B cell (primary cell): ENCODE data around the gene SFRP4. TPM values are rescaled to one million over a fixed set of nuclear protein-coding genes. Genes with fewer than 3 reads are reported as not detected.

ENCODE experiments used
- ATAC-seq: fragments of 200-7000 bp; cut with Tn5 transposase; one replicate; pipeline ENCODE4 v1.10.0; 2021; ENCODE audit warnings: low read depth, mild to moderate bottlenecking, moderate number of reproducible peaks, moderate library complexity
- CTCF ChIA-PET: fragments of 350-600 bp; sonication (Branson Sonifier 250); formaldehyde crosslinking; loops from one replicate; lab custom pipeline; 2021; ENCODE audit warnings: antibody characterized with exemption, inconsistent platforms; lab: Charles Lee
- POLR2A ChIA-PET: fragments of 350-600 bp; sonication (Branson Sonifier 250); formaldehyde crosslinking; loops from one replicate; lab custom pipeline; 2021; ENCODE audit warnings: antibody characterized with exemption; lab: Charles Lee
- DNase-seq: peaks from one replicate; pipeline ENCODE4 v3.0.0; 2013
- H2AFZ ChIP-seq: 2 replicates; pipeline ENCODE4 v1.6.1; 2012; ENCODE audit warnings: mild to moderate bottlenecking, low read depth, low read length; ENCODE audit not compliant: insufficient read depth, poor library complexity, severe bottlenecking
- H3K27ac ChIP-seq, 2 donors: 1 replicate in 1 of 2; 2 replicates in 1 of 2; pipeline ENCODE4 v1.5.1; 2012 to 2013; ENCODE audit warnings: low read length in 2 of 2, mild to moderate bottlenecking in 2 of 2, moderate library complexity in 1 of 2
- H3K27me3 ChIP-seq, 4 experiments: fragments of 200-600 bp in 1 of 4; sonication (generic) in 1 of 4; replicated peaks in 1 of 4; 1 replicate in 2 of 4; 2 replicates in 2 of 4; pipeline versions ENCODE4 v1.6.1 to v1.7.0; 2013 to 2016; ENCODE audit warnings: low read length in 3 of 4, mild to moderate bottlenecking in 2 of 4, mixed read lengths in 1 of 4, moderate library complexity in 1 of 4; ENCODE audit not compliant: insufficient read depth in 4 of 4, control insufficient read depth in 3 of 4; ENCODE audit errors: control extremely low read depth in 1 of 4
- H3K36me3 ChIP-seq, 2 experiments: replicated peaks in 1 of 2; 1 replicate in 1 of 2; 2 replicates in 1 of 2; pipeline versions ENCODE4 v1.6.1 to v1.7.1; 2013; ENCODE audit warnings: low read length in 1 of 2; ENCODE audit not compliant: insufficient read depth in 2 of 2, control insufficient read depth in 1 of 2; ENCODE audit errors: control extremely low read depth in 1 of 2, extremely low read depth in 1 of 2
- H3K4me1 ChIP-seq, 2 donors: fragments of 200-600 bp in 1 of 2; sonication (generic) in 1 of 2; 1 replicate in 1 of 2; 2 replicates in 1 of 2; pipeline versions ENCODE4 v1.5.1 to v1.6.1; 2013 to 2017; ENCODE audit warnings: low read length in 2 of 2; ENCODE audit not compliant: control insufficient read depth in 2 of 2, insufficient read depth in 2 of 2
- H3K4me2 ChIP-seq: replicated peaks from 2 replicates; pipeline ENCODE3; 2012; ENCODE audit warnings: mild to moderate bottlenecking, low read depth, low read length; ENCODE audit not compliant: poor library complexity, severe bottlenecking
- H3K4me3 ChIP-seq, 5 experiments: fragments of 200-600 bp in 1 of 5; sonication (generic) in 1 of 5; 1 replicate in 3 of 5; 2 replicates in 2 of 5; pipeline versions ENCODE4 v1.5.1 to v1.7.0; 2011 to 2016; ENCODE audit warnings: low read length in 4 of 5, mild to moderate bottlenecking in 4 of 5, low read depth in 2 of 5, control low read depth in 1 of 5, moderate library complexity in 1 of 5; ENCODE audit not compliant: insufficient read depth in 1 of 5; ENCODE audit errors: control extremely low read depth in 1 of 5, extremely low read depth in 1 of 5
- H3K79me2 ChIP-seq: fragments of 200-600 bp; sonication (generic); one replicate; pipeline ENCODE4 v1.6.0; 2016; ENCODE audit warnings: low read length; ENCODE audit not compliant: control insufficient read depth, insufficient read depth
- H3K9ac ChIP-seq: fragments of 200-600 bp; sonication (generic); 2 replicates; pipeline ENCODE4 v1.6.1; 2017; ENCODE audit warnings: mild to moderate bottlenecking, low read length, moderate library complexity
- H3K9me3 ChIP-seq, 3 donors: one replicate each; pipeline versions ENCODE4 v1.6.1 to v1.7.1; 2013; ENCODE audit warnings: low read length in 2 of 3; ENCODE audit not compliant: control insufficient read depth in 2 of 3, insufficient read depth in 1 of 3; ENCODE audit errors: control extremely low read depth in 1 of 3
- H4K20me1 ChIP-seq: 2 replicates; pipeline ENCODE4 v1.6.0; 2012; ENCODE audit warnings: mild to moderate bottlenecking, low read length; ENCODE audit not compliant: insufficient read depth, control insufficient read depth, poor library complexity, severe bottlenecking
- H3K27ac Mint-ChIP-seq: one replicate; pipeline ENCODE4 v1.8.0; 2021; ENCODE audit warnings: mixed read lengths
- H3K27me3 Mint-ChIP-seq: one replicate; pipeline ENCODE4 v1.8.0; 2021; ENCODE audit warnings: mixed read lengths
- H3K4me1 Mint-ChIP-seq: one replicate; pipeline ENCODE4 v1.8.0; 2021; ENCODE audit warnings: mixed read lengths
- H3K4me3 Mint-ChIP-seq: one replicate; pipeline ENCODE4 v1.8.0; 2021; ENCODE audit warnings: mixed read lengths
- H3K9me3 Mint-ChIP-seq: one replicate; pipeline ENCODE4 v1.8.0; 2022; ENCODE audit warnings: mixed read lengths; ENCODE audit not compliant: insufficient read depth
- CTCF ChIP-seq: fragments of 200-600 bp; IDR thresholded peaks from one replicate; pipeline ENCODE4 v1.8.0; 2022; ENCODE audit warnings: antibody characterized with exemption, mild to moderate bottlenecking
- EZH2 ChIP-seq: IDR thresholded peaks from 2 replicates; pipeline ENCODE4 v1.6.1; 2012; ENCODE audit warnings: borderline replicate concordance, low read depth, mild to moderate bottlenecking, moderate library complexity, low read length; ENCODE audit not compliant: insufficient read depth, poor library complexity, severe bottlenecking
- WGBS: methylation state at CpG from one replicate; pipeline ENCODE4 v1.1.5; 2013; ENCODE audit warnings: missing lambda C conversion rate; ENCODE audit not compliant: insufficient coverage; 5-methylcytosine and 5-hydroxymethylcytosine counted together
- intact Hi-C: fragments of 100-400 bp; cut with micrococcal nuclease; formaldehyde crosslinking; loops from one replicate; pipeline ENCODE4 v1.10.0; 2022
- polyA plus RNA-seq: library from polyadenylated mRNA; depleted of rRNA; stranded (reverse); fragments of >200 nt; gene quantifications from 2 replicates; pipeline ENCODE4 v1.2.3, GENCODE V29; 2012
- total RNA-seq, 2 donors: library from RNA; stranded (reverse); fragments of 120-200 nt in 1 of 2; gene quantifications; 1 replicate in 1 of 2; 2 replicates in 1 of 2; pipeline versions ENCODE4 v1.2.3 to v1.2.4, GENCODE V29; 2013 to 2022

SFRP4 gene
- total and polyA plus RNA-seq, 2 donors (not counting 1 experiment from before 2014, with no cell fraction given): not detected

GRCh38 chr7:37901236-37901827 is 15.3 kb downstream of the SFRP4 start:
- H4K20me1 ChIP-seq: no peaks in the 10 kb centered on the region
- H3K27ac ChIP-seq: no peak overlapping the region
- Mint-ChIP-seq H3K4me1 (no peaks in the 10 kb centered on the region), H3K4me3 (no peak overlapping the region), H3K27me3 (peaks cover 21% of the 10 kb centered on the region), H3K27ac (no peak overlapping the region), H3K9me3 (no peaks in the 10 kb centered on the region)
- H3K36me3 ChIP-seq: no peaks in the 10 kb centered on the region
- H3K27me3 ChIP-seq: no peaks in the 10 kb centered on the region
- intact Hi-C loops: no loop called here
- POLR2A ChIA-PET: no interaction called here
- H3K79me2 ChIP-seq: no peaks in the 10 kb centered on the region
- CTCF ChIA-PET: interaction anchor here (0.7 kb wide), 3 partner anchors 131 to 473 kb away, joined by 3 to 4 read pairs (median 3); no protein-coding TSS in a partner anchor
- peak; percentile 46 for TF ChIP-seq CTCF
- no peak for TF ChIP-seq EZH2
- H3K4me3 ChIP-seq: no peak overlapping the region
- DNase-seq (peak; percentile 23), ATAC-seq (no peak)
- no peak overlapping the region for H2AFZ ChIP-seq
- H3K4me2 ChIP-seq: no peak overlapping the region
- H3K4me1 ChIP-seq: no peaks in the 10 kb centered on the region
- WGBS: 50% methylated on average over 3 of the region's 6 CpGs
- no peaks in the 10 kb centered on the region for H3K9me3 ChIP-seq
- no peak overlapping the region for H3K9ac ChIP-seq

- Mint-ChIP-seq H3K4me1 (no peaks in the 10 kb centered on the region), H3K27ac (no peak overlapping the region), H3K9me3 (no peaks in the 10 kb centered on the region), H3K27me3 (peaks cover 18% of the 10 kb centered on the region), H3K4me3 (no peak overlapping the region)
- DNase-seq (no peak), ATAC-seq (no peak)
- Histone ChIP-seq H2AFZ (no peak overlapping the region), H3K27ac (no peak overlapping the region), H3K79me2 (no peaks in the 10 kb centered on the region), H3K9me3 (no peaks in the 10 kb centered on the region), H3K4me1 (no peaks in the 10 kb centered on the region), H3K4me3 (no peak overlapping the region), H3K4me2 (no peak overlapping the region), H3K27me3 (peaks cover 0 to 1% (median 0%) of the 10 kb centered on the region in 4 experiments), H3K36me3 (no peaks in the 10 kb centered on the region), H3K9ac (no peak overlapping the region), H4K20me1 (no peaks in the 10 kb centered on the region)
- TF ChIP-seq EZH2: no peak
- no peak for TF ChIP-seq CTCF
- 100% methylated on average over 2 of the region's 3 CpGs for WGBS
- intact Hi-C loops: no loop called here
- POLR2A ChIA-PET: no interaction called here
- CTCF ChIA-PET: no interaction called here
Observed at GRCh38 chr7:37899712-37900247, 16.8 kb downstream of the SFRP4 start.
